Gastrocnemius medialis (tissue), 4 donors: Measurements from ENCODE around the gene OR2L8. TPM values are rescaled to one million over a fixed set of nuclear protein-coding genes. Genes with fewer than 3 reads are reported as not detected.

Experiments used
- ATAC-seq, 2 donors: fragments of 150-250 bp; one replicate each; pipeline ENCODE4 v1.9.1; 2016
- DNase-seq, 2 donors: peaks; one replicate each; pipeline ENCODE4 v3.0.0-alpha.2; 2019
- H3K27ac ChIP-seq, 4 donors: fragments of 200-600 bp; sonication (generic); 1 replicate in 1 of 4; 2 replicates in 3 of 4; pipeline ENCODE4 v1.5.1; 2016 to 2018; ENCODE audit warnings: mild to moderate bottlenecking in 2 of 4, moderate library complexity in 1 of 4
- H3K27me3 ChIP-seq, 3 donors: fragments of 200-600 bp; sonication (generic) in 2 of 3; 1 replicate in 1 of 3; 2 replicates in 2 of 3; pipeline versions ENCODE4 v1.5.1 to v1.6.0; 2016 to 2019; ENCODE audit warnings: mild to moderate bottlenecking in 1 of 3, moderate library complexity in 1 of 3
- H3K36me3 ChIP-seq, 2 donors: fragments of 200-600 bp; sonication (generic) in 1 of 2; one replicate each; pipeline ENCODE4 v1.5.1; 2017 to 2018
- H3K4me1 ChIP-seq, 2 donors: fragments of 200-600 bp; sonication (generic) in 1 of 2; one replicate each; pipeline ENCODE4 v1.5.1; 2016 to 2017; ENCODE audit warnings: mild to moderate bottlenecking in 2 of 2
- H3K4me3 ChIP-seq, 4 donors: fragments of 200-600 bp; sonication (generic) in 3 of 4; 1 replicate in 1 of 4; 2 replicates in 3 of 4; pipeline ENCODE4 v1.5.1; 2016 to 2019; ENCODE audit warnings: mild to moderate bottlenecking in 2 of 4
- H3K9me3 ChIP-seq, 3 donors: fragments of 200-600 bp; sonication (generic) in 2 of 3; 1 replicate in 1 of 3; 2 replicates in 2 of 3; pipeline ENCODE4 v1.5.1; 2016 to 2019
- CTCF ChIP-seq, 5 experiments: fragments of 450-650 bp in 3 of 5; fragments of 200-600 bp in 2 of 5; sonication (generic) in 2 of 5; IDR thresholded peaks in 4 of 5; conservative IDR thresholded peaks in 1 of 5; 1 replicate in 4 of 5; 2 replicates in 1 of 5; pipeline ENCODE4 v1.5.1; 2016 to 2019; ENCODE audit warnings: antibody characterized with exemption in 5 of 5, mild to moderate bottlenecking in 3 of 5, moderate library complexity in 3 of 5
- POLR2A ChIP-seq, 2 donors: fragments of 450-650 bp; IDR thresholded peaks; one replicate each; pipeline ENCODE4 v1.6.1; 2017; ENCODE audit warnings: antibody characterized with exemption in 2 of 2, mild to moderate bottlenecking in 2 of 2, moderate library complexity in 2 of 2
- in situ Hi-C, 4 donors: fragments of 200-750 bp; cut with MboI; loops; one replicate each; pipeline versions ENCODE4 v1.15.0 to v1.8.0; 2017; ENCODE audit warnings: low sequenced_read_pairs in 4 of 4
- intact Hi-C: fragments of 100-400 bp; cut with DNase I; formaldehyde crosslinking; loops from one replicate; pipeline ENCODE4 v1.15.1; 2023; ENCODE audit warnings: low total_unique reads
- total RNA-seq, 4 donors: library from RNA; depleted of rRNA; stranded (reverse); fragments of >200 nt; gene quantifications; one replicate each; pipeline versions ENCODE4 v1.1.0 to v1.2.3, GENCODE V29; 2016

The OR2L8 gene
- total RNA-seq, 4 donors from 2014 or later, result not detected

DNA sequence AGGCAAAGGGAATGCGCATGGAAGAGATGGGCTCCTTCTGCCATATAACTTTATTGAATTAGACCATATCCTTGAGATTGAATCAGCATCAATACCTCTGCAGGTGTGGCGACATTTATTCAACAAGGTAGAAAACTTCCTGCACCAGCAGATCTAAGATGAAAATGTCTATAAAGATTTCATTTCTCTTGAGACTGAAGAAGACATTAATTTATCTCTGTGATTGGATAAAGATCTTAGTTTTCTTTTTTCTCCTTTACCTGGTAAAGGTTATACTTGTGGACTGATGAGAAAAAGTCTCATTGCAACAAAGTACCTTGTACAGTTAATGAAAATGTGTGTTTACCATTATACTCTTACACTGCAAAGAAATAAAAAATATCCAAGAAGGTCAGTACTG, 28.7 kb upstream of the OR2L8 start, which contains the start of gene OR2T8:
OR2T8 (plus strand) TSS at position 301 of the 400 bp plus-strand sequence. CDS start 766 bp downstream, outside the sequence.
- TF ChIP-seq CTCF (IDR thresholded peaks at IDR 0.05 in 4 of 5, conservative IDR thresholded peaks at IDR 0.05 in 1 of 5), result no peak
- TF ChIP-seq POLR2A (IDR thresholded peaks at IDR 0.05), result no peak
- no peaks in the 10 kb centered on the region for H3K27me3 ChIP-seq
- H3K36me3 ChIP-seq, result no peaks in the 10 kb centered on the region
- ATAC-seq (no peak), DNase-seq (no peak)
- in situ Hi-C loops (no loop called here), intact Hi-C loops (no loop called here)
- no peak within 1 kb of the TSS for H3K27ac ChIP-seq
- H3K4me1 ChIP-seq, result no peaks in the 10 kb centered on the region
- no peaks in the 10 kb centered on the region for H3K9me3 ChIP-seq
- H3K4me3 ChIP-seq, result no peak within 1 kb of the TSS

GRCh38 chr1:247923941-247924340, 24.7 kb upstream of the OR2L8 start:
- in situ Hi-C loops (no loop called here), intact Hi-C loops (no loop called here)
- no peak for ATAC-seq

GRCh38 chr1:247924868-247925267, 23.8 kb upstream of the OR2L8 start, which contains the start of gene OR2AJ1:
Gene OR2AJ1, plus strand, starts transcription at chr1:247924889. Its CDS starts 8,880 bp downstream, at chr1:247933769.
- ATAC-seq, result no peak
- H3K4me1 ChIP-seq, result no peaks in the 10 kb centered on the region
- H3K27ac ChIP-seq, result no peak within 1 kb of the TSS
- H3K36me3 ChIP-seq, result no peaks in the 10 kb centered on the region
- TF ChIP-seq POLR2A (IDR thresholded peaks at IDR 0.05) (no peak), CTCF (IDR thresholded peaks at IDR 0.05 in 4 of 5, conservative IDR thresholded peaks at IDR 0.05 in 1 of 5) (no peak)
- no peak within 1 kb of the TSS for H3K4me3 ChIP-seq
- H3K9me3 ChIP-seq, result no peaks in the 10 kb centered on the region
- in situ Hi-C loops (no loop called here), intact Hi-C loops (no loop called here)
- no peaks in the 10 kb centered on the region for H3K27me3 ChIP-seq
- no peak for DNase-seq

More at GRCh38 chr1:247923941-247924340, 24.7 kb upstream of the OR2L8 start:
- Histone ChIP-seq H3K27me3 (no peaks in the 10 kb centered on the region), H3K4me3 (no peak overlapping the region), H3K27ac (no peak overlapping the region), H3K9me3 (no peaks in the 10 kb centered on the region), H3K36me3 (no peaks in the 10 kb centered on the region), H3K4me1 (no peaks in the 10 kb centered on the region)
- no peak for DNase-seq
- TF ChIP-seq POLR2A (IDR thresholded peaks at IDR 0.05), result no peak
- TF ChIP-seq CTCF (IDR thresholded peaks at IDR 0.05 in 4 of 5, conservative IDR thresholded peaks at IDR 0.05 in 1 of 5), result no peak

- TF ChIP-seq CTCF (IDR thresholded peaks at IDR 0.05 in 4 of 5, conservative IDR thresholded peaks at IDR 0.05 in 1 of 5) (no peak), POLR2A (IDR thresholded peaks at IDR 0.05) (no peak)
- in situ Hi-C loops, result no loop called here
Measured at GRCh38 chr1:247933989-247934388, 14.7 kb upstream of the OR2L8 start.

GRCh38 chr1:247935781-247936180, 12.9 kb upstream of the OR2L8 start:
- Histone ChIP-seq H3K9me3 (no peaks in the 10 kb centered on the region), H3K4me3 (no peak overlapping the region), H3K36me3 (no peaks in the 10 kb centered on the region), H3K27me3 (no peaks in the 10 kb centered on the region), H3K4me1 (no peaks in the 10 kb centered on the region), H3K27ac (no peak overlapping the region)
- intact Hi-C loops (no loop called here), in situ Hi-C loops (no loop called here)
- TF ChIP-seq POLR2A (IDR thresholded peaks at IDR 0.05) (no peak), CTCF (IDR thresholded peaks at IDR 0.05 in 4 of 5, conservative IDR thresholded peaks at IDR 0.05 in 1 of 5) (no peak)
- DNase-seq (no peak), ATAC-seq (no peak)

More at GRCh38 chr1:247933989-247934388, 14.7 kb upstream of the OR2L8 start:
- intact Hi-C loops, result no loop called here
- Histone ChIP-seq H3K4me3 (no peak overlapping the region), H3K4me1 (no peaks in the 10 kb centered on the region), H3K36me3 (no peaks in the 10 kb centered on the region), H3K9me3 (no peaks in the 10 kb centered on the region), H3K27me3 (no peaks in the 10 kb centered on the region), H3K27ac (no peak overlapping the region)
- no peak for DNase-seq
- no peak for ATAC-seq
